B cell (primary cell): Measurements from ENCODE around the gene SNTG2. TPM values are rescaled to one million over a fixed set of nuclear protein-coding genes. Genes with fewer than 3 reads are reported as not detected.

ENCODE experiments used
- ATAC-seq: fragments of 200-7000 bp; cut with Tn5 transposase; one replicate; pipeline ENCODE4 v1.10.0; 2021; ENCODE audit warnings: low read depth, mild to moderate bottlenecking, moderate number of reproducible peaks, moderate library complexity
- CTCF ChIA-PET: fragments of 350-600 bp; sonication (Branson Sonifier 250); formaldehyde crosslinking; loops from one replicate; lab custom pipeline; 2021; ENCODE audit warnings: antibody characterized with exemption, inconsistent platforms; lab: Charles Lee
- POLR2A ChIA-PET: fragments of 350-600 bp; sonication (Branson Sonifier 250); formaldehyde crosslinking; loops from one replicate; lab custom pipeline; 2021; ENCODE audit warnings: antibody characterized with exemption; lab: Charles Lee
- DNase-seq: peaks from one replicate; pipeline ENCODE4 v3.0.0; 2013
- H2AFZ ChIP-seq: 2 replicates; pipeline ENCODE4 v1.6.1; 2012; ENCODE audit warnings: mild to moderate bottlenecking, low read depth, low read length; ENCODE audit not compliant: insufficient read depth, poor library complexity, severe bottlenecking
- H3K27ac ChIP-seq, 2 donors: 1 replicate in 1 of 2; 2 replicates in 1 of 2; pipeline ENCODE4 v1.5.1; 2012 to 2013; ENCODE audit warnings: low read length in 2 of 2, mild to moderate bottlenecking in 2 of 2, moderate library complexity in 1 of 2
- H3K27me3 ChIP-seq, 4 experiments: fragments of 200-600 bp in 1 of 4; sonication (generic) in 1 of 4; replicated peaks in 1 of 4; 1 replicate in 2 of 4; 2 replicates in 2 of 4; pipeline versions ENCODE4 v1.6.1 to v1.7.0; 2013 to 2016; ENCODE audit warnings: low read length in 3 of 4, mild to moderate bottlenecking in 2 of 4, mixed read lengths in 1 of 4, moderate library complexity in 1 of 4; ENCODE audit not compliant: insufficient read depth in 4 of 4, control insufficient read depth in 3 of 4; ENCODE audit errors: control extremely low read depth in 1 of 4
- H3K36me3 ChIP-seq, 2 experiments: replicated peaks in 1 of 2; 1 replicate in 1 of 2; 2 replicates in 1 of 2; pipeline versions ENCODE4 v1.6.1 to v1.7.1; 2013; ENCODE audit warnings: low read length in 1 of 2; ENCODE audit not compliant: insufficient read depth in 2 of 2, control insufficient read depth in 1 of 2; ENCODE audit errors: control extremely low read depth in 1 of 2, extremely low read depth in 1 of 2
- H3K4me1 ChIP-seq, 2 donors: fragments of 200-600 bp in 1 of 2; sonication (generic) in 1 of 2; 1 replicate in 1 of 2; 2 replicates in 1 of 2; pipeline versions ENCODE4 v1.5.1 to v1.6.1; 2013 to 2017; ENCODE audit warnings: low read length in 2 of 2; ENCODE audit not compliant: control insufficient read depth in 2 of 2, insufficient read depth in 2 of 2
- H3K4me2 ChIP-seq: replicated peaks from 2 replicates; pipeline ENCODE3; 2012; ENCODE audit warnings: mild to moderate bottlenecking, low read depth, low read length; ENCODE audit not compliant: poor library complexity, severe bottlenecking
- H3K4me3 ChIP-seq, 5 experiments: fragments of 200-600 bp in 1 of 5; sonication (generic) in 1 of 5; 1 replicate in 3 of 5; 2 replicates in 2 of 5; pipeline versions ENCODE4 v1.5.1 to v1.7.0; 2011 to 2016; ENCODE audit warnings: low read length in 4 of 5, mild to moderate bottlenecking in 4 of 5, low read depth in 2 of 5, control low read depth in 1 of 5, moderate library complexity in 1 of 5; ENCODE audit not compliant: insufficient read depth in 1 of 5; ENCODE audit errors: control extremely low read depth in 1 of 5, extremely low read depth in 1 of 5
- H3K79me2 ChIP-seq: fragments of 200-600 bp; sonication (generic); one replicate; pipeline ENCODE4 v1.6.0; 2016; ENCODE audit warnings: low read length; ENCODE audit not compliant: control insufficient read depth, insufficient read depth
- H3K9ac ChIP-seq: fragments of 200-600 bp; sonication (generic); 2 replicates; pipeline ENCODE4 v1.6.1; 2017; ENCODE audit warnings: mild to moderate bottlenecking, low read length, moderate library complexity
- H3K9me3 ChIP-seq, 3 donors: one replicate each; pipeline versions ENCODE4 v1.6.1 to v1.7.1; 2013; ENCODE audit warnings: low read length in 2 of 3; ENCODE audit not compliant: control insufficient read depth in 2 of 3, insufficient read depth in 1 of 3; ENCODE audit errors: control extremely low read depth in 1 of 3
- H4K20me1 ChIP-seq: 2 replicates; pipeline ENCODE4 v1.6.0; 2012; ENCODE audit warnings: mild to moderate bottlenecking, low read length; ENCODE audit not compliant: insufficient read depth, control insufficient read depth, poor library complexity, severe bottlenecking
- H3K27ac Mint-ChIP-seq: one replicate; pipeline ENCODE4 v1.8.0; 2021; ENCODE audit warnings: mixed read lengths
- H3K27me3 Mint-ChIP-seq: one replicate; pipeline ENCODE4 v1.8.0; 2021; ENCODE audit warnings: mixed read lengths
- H3K4me1 Mint-ChIP-seq: one replicate; pipeline ENCODE4 v1.8.0; 2021; ENCODE audit warnings: mixed read lengths
- H3K4me3 Mint-ChIP-seq: one replicate; pipeline ENCODE4 v1.8.0; 2021; ENCODE audit warnings: mixed read lengths
- H3K9me3 Mint-ChIP-seq: one replicate; pipeline ENCODE4 v1.8.0; 2022; ENCODE audit warnings: mixed read lengths; ENCODE audit not compliant: insufficient read depth
- EZH2 ChIP-seq: IDR thresholded peaks from 2 replicates; pipeline ENCODE4 v1.6.1; 2012; ENCODE audit warnings: borderline replicate concordance, low read depth, mild to moderate bottlenecking, moderate library complexity, low read length; ENCODE audit not compliant: insufficient read depth, poor library complexity, severe bottlenecking
- WGBS: methylation state at CpG from one replicate; pipeline ENCODE4 v1.1.5; 2013; ENCODE audit warnings: missing lambda C conversion rate; ENCODE audit not compliant: insufficient coverage; 5-methylcytosine and 5-hydroxymethylcytosine counted together
- intact Hi-C: fragments of 100-400 bp; cut with micrococcal nuclease; formaldehyde crosslinking; loops from one replicate; pipeline ENCODE4 v1.10.0; 2022
- polyA plus RNA-seq: library from polyadenylated mRNA; depleted of rRNA; stranded (reverse); fragments of >200 nt; gene quantifications from 2 replicates; pipeline ENCODE4 v1.2.3, GENCODE V29; 2012
- total RNA-seq, 2 donors: library from RNA; stranded (reverse); fragments of 120-200 nt in 1 of 2; gene quantifications; 1 replicate in 1 of 2; 2 replicates in 1 of 2; pipeline versions ENCODE4 v1.2.3 to v1.2.4, GENCODE V29; 2013 to 2022
- TF ChIP-seq, protein P1 (sequence below): fragments of 200-600 bp; IDR thresholded peaks from one replicate; pipeline ENCODE4 v1.8.0; 2022; ENCODE audit warnings: antibody characterized with exemption, mild to moderate bottlenecking

The SNTG2 gene
- total and polyA plus RNA-seq, 2 donors (not counting 1 experiment from before 2014, with no cell fraction given) = 2.1 to 2.4 TPM

DNA sequence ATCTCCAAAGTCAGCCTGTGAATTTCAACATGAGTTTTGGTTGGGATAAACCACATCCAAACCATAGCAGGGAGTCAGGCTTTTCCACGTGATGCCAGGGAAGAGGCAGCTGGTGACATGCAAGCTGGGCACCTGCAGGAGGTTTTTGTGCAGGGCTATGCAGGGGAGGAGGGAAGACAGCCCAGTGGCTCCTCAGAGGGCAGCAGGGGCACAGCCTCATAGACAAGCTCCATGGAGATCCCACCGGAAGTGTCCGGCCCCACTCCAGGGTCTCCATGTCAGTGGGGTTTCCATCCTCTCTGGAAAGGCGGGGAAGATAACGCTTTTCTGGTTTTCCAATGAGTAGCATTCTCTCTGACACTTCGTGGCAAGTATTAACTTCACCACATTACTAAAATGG is 327.0 kb downstream of the SNTG2 start:
- ATAC-seq = no peak
- no peak overlapping the region for H3K4me3 Mint-ChIP-seq
- no peak overlapping the region for H3K27ac Mint-ChIP-seq
- intact Hi-C loops = no loop called here
- Histone ChIP-seq H4K20me1 (no peaks in the 10 kb centered on the region), H3K79me2 (no peaks in the 10 kb centered on the region), H3K27me3 (no peaks in the 10 kb centered on the region), H3K4me1 (no peaks in the 10 kb centered on the region), H3K4me3 (no peak overlapping the region), H3K27ac (no peak overlapping the region), H2AFZ (no peak overlapping the region), H3K4me2 (no peak overlapping the region), H3K36me3 (no peaks in the 10 kb centered on the region), H3K9me3 (peaks cover 8 to 16% (median 11%) of the 10 kb centered on the region in 3 donors), H3K9ac (no peak overlapping the region)
- no peak for DNase-seq
- TF ChIP-seq EZH2 = no peak
- TF ChIP-seq, protein P1, sequence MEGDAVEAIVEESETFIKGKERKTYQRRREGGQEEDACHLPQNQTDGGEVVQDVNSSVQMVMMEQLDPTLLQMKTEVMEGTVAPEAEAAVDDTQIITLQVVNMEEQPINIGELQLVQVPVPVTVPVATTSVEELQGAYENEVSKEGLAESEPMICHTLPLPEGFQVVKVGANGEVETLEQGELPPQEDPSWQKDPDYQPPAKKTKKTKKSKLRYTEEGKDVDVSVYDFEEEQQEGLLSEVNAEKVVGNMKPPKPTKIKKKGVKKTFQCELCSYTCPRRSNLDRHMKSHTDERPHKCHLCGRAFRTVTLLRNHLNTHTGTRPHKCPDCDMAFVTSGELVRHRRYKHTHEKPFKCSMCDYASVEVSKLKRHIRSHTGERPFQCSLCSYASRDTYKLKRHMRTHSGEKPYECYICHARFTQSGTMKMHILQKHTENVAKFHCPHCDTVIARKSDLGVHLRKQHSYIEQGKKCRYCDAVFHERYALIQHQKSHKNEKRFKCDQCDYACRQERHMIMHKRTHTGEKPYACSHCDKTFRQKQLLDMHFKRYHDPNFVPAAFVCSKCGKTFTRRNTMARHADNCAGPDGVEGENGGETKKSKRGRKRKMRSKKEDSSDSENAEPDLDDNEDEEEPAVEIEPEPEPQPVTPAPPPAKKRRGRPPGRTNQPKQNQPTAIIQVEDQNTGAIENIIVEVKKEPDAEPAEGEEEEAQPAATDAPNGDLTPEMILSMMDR = no peak
- no peaks in the 10 kb centered on the region for H3K27me3 Mint-ChIP-seq
- no peaks in the 10 kb centered on the region for H3K4me1 Mint-ChIP-seq
- H3K9me3 Mint-ChIP-seq = peaks cover 4% of the 10 kb centered on the region
- CTCF ChIA-PET = no interaction called here
- POLR2A ChIA-PET = no interaction called here
- 93% methylated on average over 3 of the region's 6 CpGs for WGBS

DNA sequence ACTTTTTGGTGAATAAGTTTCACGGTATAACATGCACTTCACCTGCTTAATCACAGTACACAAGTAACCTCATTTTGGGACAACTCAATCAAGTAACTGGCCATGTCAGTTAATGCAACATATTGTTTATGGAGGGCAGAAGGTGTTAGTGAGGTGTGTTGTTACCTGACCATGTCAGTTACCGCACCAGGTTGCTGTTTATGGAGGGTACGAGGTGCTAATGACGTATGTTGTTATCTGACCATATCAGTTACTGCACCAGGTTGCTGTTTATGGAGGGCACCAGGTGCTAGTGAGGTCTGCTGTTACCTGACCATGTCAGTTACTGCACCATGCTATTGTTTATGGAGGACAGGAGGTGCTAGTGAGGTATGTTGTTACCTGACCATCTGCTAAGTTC is 327.5 kb downstream of the SNTG2 start:
- H3K4me1 Mint-ChIP-seq = no peaks in the 10 kb centered on the region
- DNase-seq = no peak
- H3K9me3 Mint-ChIP-seq = peaks cover 4% of the 10 kb centered on the region
- H3K4me3 ChIP-seq = no peak overlapping the region
- no peaks in the 10 kb centered on the region for H3K4me1 ChIP-seq
- no peak overlapping the region for H3K27ac Mint-ChIP-seq
- CTCF ChIA-PET = no interaction called here
- WGBS = 100% methylated on average over 1 of the region's 4 CpGs
- H3K9ac ChIP-seq = no peak overlapping the region
- intact Hi-C loops = no loop called here
- no peak overlapping the region for H3K4me3 Mint-ChIP-seq
- no peaks in the 10 kb centered on the region for H3K36me3 ChIP-seq
- H3K79me2 ChIP-seq = no peaks in the 10 kb centered on the region
- ATAC-seq = no peak
- no peak overlapping the region for H2AFZ ChIP-seq
- no peaks in the 10 kb centered on the region for H3K27me3 ChIP-seq
- TF ChIP-seq EZH2 = no peak
- TF ChIP-seq, protein P1 = no peak
- no peaks in the 10 kb centered on the region for H4K20me1 ChIP-seq
- no peaks in the 10 kb centered on the region for H3K27me3 Mint-ChIP-seq
- peaks cover 8 to 13% (median 11%) of the 10 kb centered on the region in 3 donors for H3K9me3 ChIP-seq
- H3K27ac ChIP-seq = no peak overlapping the region
- POLR2A ChIA-PET = no interaction called here
- H3K4me2 ChIP-seq = no peak overlapping the region
